GM12892 (cell line): Measurements from ENCODE around the gene ACVR2B.

Experiments
- POLR2A ChIP-seq: IDR thresholded peaks from 2 replicates; pipeline ENCODE4 v1.6.1; 2011; ENCODE audit warnings: low read depth, low read length, control low read depth
- TAF1 ChIP-seq: IDR thresholded peaks from 2 replicates; pipeline ENCODE4 v1.6.1; 2011; ENCODE audit warnings: low read depth, mild to moderate bottlenecking, control low read depth, low read length, borderline replicate concordance

GRCh38 chr3:38519000-38519399, 65.3 kb downstream of the ACVR2B start:
- no peak for TF ChIP-seq POLR2A
- no peak for TF ChIP-seq TAF1
